GM18867 (cell line): ENCODE measurements around the gene APOBEC3B.
"Not testable (repeated sequence)": the region's sequence is repeated elsewhere in the genome, so short reads cannot be mapped to it uniquely, and the experiment has no call there.

Experiments
- ATAC-seq: cut with Tn5 transposase; IDR thresholded peaks from one replicate; pipeline ENCODE4 v1.9.1; 2021; ENCODE audit warnings: mild to moderate bottlenecking, moderate library complexity; ENCODE audit not compliant: unreplicated experiment

The APOBEC3B gene

DNA sequence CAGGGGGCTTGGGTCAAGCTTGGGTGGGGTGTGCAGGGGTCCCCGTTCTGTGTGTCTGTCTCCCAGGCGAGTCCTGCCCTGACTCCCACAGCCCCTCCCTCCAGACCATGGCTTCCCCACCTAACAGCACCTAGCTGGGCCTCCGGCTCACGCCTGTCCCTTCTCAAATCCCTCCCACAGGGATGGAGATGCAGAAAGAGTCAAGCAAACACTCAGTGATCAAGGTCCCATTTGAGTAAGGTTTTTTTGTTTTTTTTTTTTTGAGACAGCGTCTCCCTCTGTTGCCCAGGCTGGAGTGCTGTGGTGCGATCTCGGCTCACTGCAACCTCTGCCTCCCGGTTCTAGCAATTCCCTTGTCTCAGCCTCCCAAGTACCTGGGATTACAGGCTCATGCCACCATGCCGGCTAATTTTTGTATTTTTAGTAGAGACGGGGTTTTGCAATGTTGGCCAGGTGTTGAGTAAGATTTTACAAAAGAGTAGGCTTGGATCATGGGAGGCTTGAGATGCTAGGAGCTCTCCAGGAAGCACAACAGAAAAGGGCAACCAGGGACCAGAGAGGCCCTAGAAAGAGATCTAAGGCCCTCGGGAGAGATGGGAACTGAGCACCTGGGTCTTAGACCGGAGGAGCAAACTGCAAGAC lies 44.5 kb downstream of the APOBEC3B start:
- no peak for ATAC-seq

GRCh38 chr22:39027717-39028116 lies 45.6 kb downstream of the APOBEC3B start:
- ATAC-seq = no peak

GRCh38 chr22:39028281-39028680 lies 46.1 kb downstream of the APOBEC3B start:
- no peak for ATAC-seq

DNA sequence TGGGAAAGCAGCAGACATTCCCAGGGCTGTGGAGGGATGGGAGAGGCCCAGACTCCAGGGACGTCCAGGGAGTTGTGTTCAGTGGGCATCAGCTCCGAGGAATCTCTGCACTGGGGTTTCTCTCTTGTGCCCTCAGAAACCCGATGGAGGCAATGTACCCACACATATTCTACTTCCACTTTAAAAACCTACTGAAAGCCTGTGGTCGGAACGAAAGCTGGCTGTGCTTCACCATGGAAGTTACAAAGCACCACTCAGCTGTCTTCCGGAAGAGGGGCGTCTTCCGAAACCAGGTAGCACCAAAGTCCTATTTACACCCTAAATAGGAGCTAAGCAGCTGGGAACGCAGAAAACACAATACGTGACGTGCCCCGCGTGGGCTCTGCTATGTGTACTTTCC lies 47.1 kb downstream of the APOBEC3B start:
- ATAC-seq = no peak

GRCh38 chr22:39030705-39031104 lies 48.6 kb downstream of the APOBEC3B start:
- no peak for ATAC-seq

GRCh38 chr22:39031434-39032295 lies 49.5 kb downstream of the APOBEC3B start:
- not testable (repeated sequence) for ATAC-seq

DNA sequence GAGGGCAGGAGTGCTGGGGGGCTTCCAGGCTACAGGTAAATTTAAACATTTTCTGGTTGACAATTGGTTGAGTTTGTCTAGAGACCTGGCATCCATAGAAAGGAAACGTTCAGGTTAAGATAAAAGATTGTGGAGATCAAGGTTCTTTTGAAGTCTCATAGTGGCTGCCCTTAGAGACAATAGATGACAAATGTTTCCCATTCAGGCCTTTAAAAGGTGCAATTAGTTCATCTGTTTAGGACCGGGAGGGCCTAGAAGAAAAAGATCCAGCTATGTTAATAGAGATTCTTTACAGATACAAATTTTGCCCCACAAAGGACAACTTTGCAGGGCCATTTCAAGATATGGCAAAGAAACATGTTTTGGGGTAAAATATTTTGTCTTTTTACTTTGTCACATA lies 54.9 kb downstream of the APOBEC3B start:
- not testable (repeated sequence) for ATAC-seq

DNA sequence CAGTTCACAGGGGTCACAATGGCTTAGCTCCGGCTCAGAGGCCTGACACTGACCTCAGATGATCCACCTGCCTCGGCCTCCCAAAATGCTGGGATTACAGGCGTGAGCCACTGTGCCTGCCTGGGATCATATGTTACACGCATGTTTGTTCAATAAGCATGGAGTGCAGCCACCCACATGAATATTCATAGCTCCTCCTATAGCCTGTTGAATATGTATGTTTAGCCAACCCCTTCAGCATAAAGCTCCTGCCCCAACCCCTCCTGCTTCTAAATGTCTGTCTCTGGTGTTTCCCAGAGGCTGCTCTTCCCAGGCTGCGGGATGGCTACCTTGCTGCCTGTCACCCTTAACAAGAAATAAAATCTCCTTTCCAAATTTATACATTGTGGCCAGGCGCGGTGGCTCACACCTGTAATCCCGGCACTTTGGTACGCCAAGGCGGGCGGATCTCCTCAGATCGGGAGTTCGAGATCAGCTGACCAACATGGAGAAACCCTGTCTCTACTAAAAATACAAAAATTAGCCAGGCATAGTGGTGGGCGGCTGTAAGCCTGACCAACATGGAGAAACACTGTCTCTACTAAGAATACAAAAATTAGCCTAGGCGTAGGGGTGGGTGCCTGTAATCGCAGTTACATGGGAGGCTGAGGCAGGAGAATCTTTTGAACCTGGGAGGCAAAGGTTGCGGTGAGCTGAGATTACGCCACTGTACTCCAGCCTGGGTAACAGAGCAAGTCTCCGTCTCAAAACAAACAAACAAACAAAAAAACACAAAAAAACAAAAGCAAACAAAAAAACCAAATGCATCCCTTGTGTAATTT lies 57.4 kb downstream of the APOBEC3B start:
- no peak for ATAC-seq

DNA sequence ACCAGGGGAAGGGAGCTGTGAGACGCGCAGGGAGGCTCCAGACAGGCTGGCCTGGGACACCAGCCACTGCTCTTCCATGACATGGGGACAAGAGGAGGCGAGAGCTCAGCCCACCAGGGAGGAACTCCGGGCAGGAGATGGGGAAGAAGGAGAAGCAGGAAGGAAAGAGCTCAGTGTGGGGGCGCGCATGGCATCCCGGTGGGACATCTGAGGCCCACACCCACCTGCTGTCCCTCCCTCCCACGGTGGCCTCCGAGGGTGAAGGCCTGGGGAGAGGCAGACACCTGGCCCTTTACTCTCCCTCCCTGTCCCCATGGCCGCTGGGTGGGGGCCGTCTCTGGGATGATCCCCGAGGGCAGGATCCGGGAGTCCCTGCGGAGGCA lies 58.0 kb downstream of the APOBEC3B start:
- ATAC-seq = not testable (repeated sequence)

GRCh38 chr22:39040538-39041296 lies 58.6 kb downstream of the APOBEC3B start, which contains the start of gene APOBEC3F:
Gene APOBEC3F, plus strand, starts transcription at chr22:39040864. Its CDS starts 97 bp downstream, at chr22:39040961.
- peak; percentile 95 for ATAC-seq

DNA sequence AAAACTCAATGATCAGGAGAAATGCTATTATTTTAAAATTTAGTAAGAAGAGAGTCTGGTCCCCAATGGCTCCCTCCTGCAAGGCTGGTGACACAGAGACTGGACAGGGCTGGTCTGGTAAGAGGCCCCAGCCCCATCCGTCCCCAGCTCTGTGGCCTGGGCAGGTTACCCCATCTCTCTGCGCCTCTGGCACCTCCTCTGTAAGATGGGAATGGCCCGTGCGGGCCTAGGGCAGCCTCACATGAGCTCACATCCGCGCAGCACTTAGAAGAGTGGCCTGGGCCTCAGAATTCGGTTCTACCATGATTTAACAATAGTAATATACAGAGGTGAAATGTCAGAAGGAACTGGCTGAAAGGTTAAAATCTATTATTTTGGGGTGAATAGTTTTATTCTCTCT lies 59.8 kb downstream of the APOBEC3B start:
- ATAC-seq = no peak
